ENCODE results near the gene TESK2. TPM values are rescaled to one million over a fixed set of nuclear protein-coding genes. Genes with fewer than 3 reads are reported as not detected.
A peak's percentile ranks its signal among the peaks of the same experiment; 100 is the strongest.

TESK2 gene
- total and polyA plus RNA-seq, 11 donors = 0.50 to 4.7 (median 1.5) TPM

DNA sequence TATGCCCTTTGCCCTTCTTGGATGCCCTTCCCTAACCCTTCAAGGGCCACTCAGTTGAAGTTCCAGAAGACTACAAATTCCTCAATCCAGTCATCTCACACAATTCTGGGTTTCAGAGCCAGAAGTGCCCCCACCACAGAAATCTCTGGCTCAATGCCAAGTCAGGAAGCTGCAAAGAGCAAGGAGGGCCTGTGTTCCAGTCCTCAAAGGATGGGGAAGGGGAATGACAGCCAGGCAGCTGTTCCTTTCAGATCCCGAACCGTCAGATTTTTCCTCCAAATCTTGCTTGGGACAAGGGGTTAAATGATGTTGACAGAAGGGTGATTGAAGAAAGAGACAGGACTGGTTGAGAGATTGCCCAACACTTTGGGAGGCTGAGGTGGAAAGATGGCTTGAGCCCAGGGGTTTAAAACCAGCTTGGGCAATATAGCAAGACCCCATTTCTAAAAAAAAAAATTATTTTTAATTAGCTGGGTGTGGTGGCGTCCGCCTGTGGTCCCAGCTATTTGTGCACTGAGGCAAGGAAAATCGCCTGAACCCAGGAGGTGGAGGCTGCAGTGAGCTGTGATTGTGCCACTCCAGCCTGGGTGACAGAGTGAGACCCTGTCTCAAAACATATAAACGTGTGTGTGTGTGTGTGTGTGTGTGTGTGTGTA, 165.0 kb downstream of the TESK2 start:
- H3K4me1 ChIP-seq = peaks cover 0 to 18% (median 9%) of the 10 kb centered on the region in 12 donors
- ATAC-seq = no peak
- H3K27ac ChIP-seq = no peak overlapping the region
- peaks cover 0 to 6% (median 0%) of the 10 kb centered on the region in 9 donors for H3K27me3 ChIP-seq
- peaks cover 0 to 22% (median 12%) of the 10 kb centered on the region in 9 donors for H3K36me3 ChIP-seq
- H3K4me3 ChIP-seq = peak overlapping the region in 3 of 12 donors; percentile 52 to 57 (median 56)
- TF ChIP-seq, protein P1, sequence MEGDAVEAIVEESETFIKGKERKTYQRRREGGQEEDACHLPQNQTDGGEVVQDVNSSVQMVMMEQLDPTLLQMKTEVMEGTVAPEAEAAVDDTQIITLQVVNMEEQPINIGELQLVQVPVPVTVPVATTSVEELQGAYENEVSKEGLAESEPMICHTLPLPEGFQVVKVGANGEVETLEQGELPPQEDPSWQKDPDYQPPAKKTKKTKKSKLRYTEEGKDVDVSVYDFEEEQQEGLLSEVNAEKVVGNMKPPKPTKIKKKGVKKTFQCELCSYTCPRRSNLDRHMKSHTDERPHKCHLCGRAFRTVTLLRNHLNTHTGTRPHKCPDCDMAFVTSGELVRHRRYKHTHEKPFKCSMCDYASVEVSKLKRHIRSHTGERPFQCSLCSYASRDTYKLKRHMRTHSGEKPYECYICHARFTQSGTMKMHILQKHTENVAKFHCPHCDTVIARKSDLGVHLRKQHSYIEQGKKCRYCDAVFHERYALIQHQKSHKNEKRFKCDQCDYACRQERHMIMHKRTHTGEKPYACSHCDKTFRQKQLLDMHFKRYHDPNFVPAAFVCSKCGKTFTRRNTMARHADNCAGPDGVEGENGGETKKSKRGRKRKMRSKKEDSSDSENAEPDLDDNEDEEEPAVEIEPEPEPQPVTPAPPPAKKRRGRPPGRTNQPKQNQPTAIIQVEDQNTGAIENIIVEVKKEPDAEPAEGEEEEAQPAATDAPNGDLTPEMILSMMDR (IDR thresholded peaks at IDR 0.05) = no peak
- no peak for TF ChIP-seq POLR2A (IDR thresholded peaks at IDR 0.05)
- no peaks in the 10 kb centered on the region for H3K9me3 ChIP-seq
- intact Hi-C loops (cut with DNase I) = no loop called here
- DNase-seq = no peak
- 54 to 62% (median 58%) methylated on average over 6 of the region's 6 CpGs for WGBS, 4 donors

DNA sequence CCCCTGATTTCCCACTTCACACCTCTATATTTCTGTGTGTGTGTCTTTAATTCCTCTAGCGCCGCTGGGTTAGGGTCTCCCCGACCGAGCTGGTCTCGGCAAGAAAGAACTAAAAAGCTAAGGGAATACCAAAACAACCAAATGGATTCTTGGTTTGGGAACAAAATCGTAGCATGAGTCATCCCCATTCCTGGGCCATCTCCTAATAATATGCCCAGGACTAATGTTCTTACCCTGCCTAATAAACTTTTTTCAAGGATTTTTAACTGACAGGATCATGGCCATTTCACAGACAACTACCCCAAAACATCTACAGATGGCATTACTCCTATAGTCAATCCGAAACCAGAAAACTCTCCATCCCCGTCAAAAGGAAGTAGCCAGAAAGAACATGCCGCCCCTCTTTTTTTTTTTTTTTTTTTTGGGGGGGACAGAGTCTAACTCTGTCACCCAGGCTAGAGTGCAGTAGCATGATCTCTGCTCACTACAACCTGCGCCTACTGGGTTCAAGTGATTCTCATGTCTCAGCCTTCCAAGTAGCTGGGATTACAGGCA, 168.4 kb downstream of the TESK2 start:
- WGBS, 4 donors = 83 to 89% (median 88%) methylated on average over 10 of the region's 10 CpGs
- no peaks in the 10 kb centered on the region for H3K9me3 ChIP-seq
- intact Hi-C loops (cut with DNase I) = no loop called here
- no peaks in the 10 kb centered on the region for H3K36me3 ChIP-seq
- TF ChIP-seq, protein P1 (IDR thresholded peaks at IDR 0.05) = no peak
- no peak for TF ChIP-seq POLR2A (IDR thresholded peaks at IDR 0.05)
- H3K4me3 ChIP-seq = no peak overlapping the region
- ATAC-seq (no peak), DNase-seq (no peak)
- no peak overlapping the region for H3K27ac ChIP-seq
- H3K27me3 ChIP-seq = peaks cover 0 to 4% (median 0%) of the 10 kb centered on the region in 9 donors
- peaks cover 0 to 12% (median 9%) of the 10 kb centered on the region in 12 donors for H3K4me1 ChIP-seq

DNA sequence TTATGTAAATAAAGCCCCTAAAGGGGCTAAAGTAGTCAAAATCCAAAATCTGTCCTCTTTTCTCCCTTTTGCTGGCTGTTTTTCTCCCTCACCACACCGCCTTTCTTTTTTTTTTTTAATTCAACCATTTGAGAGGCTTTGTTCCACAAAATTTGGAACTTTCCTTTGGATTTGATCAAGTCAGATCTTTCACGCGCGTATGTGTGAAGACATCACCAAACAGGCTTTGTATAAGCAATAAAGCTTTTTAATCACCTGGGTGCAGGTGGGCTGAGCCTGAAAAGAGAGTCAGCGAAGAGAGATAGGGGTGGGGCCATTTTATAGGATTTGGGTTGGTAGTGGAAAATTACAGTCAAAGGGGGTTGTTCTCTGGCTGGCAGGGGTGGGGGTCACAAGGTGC, 169.5 kb downstream of the TESK2 start:
- no peak overlapping the region for H3K4me3 ChIP-seq
- TF ChIP-seq, protein P1 (IDR thresholded peaks at IDR 0.05) = no peak
- no peak for TF ChIP-seq POLR2A (IDR thresholded peaks at IDR 0.05)
- ATAC-seq = no peak
- peaks cover 0 to under 1% (median 0%) of the 10 kb centered on the region in 12 donors for H3K4me1 ChIP-seq
- H3K27ac ChIP-seq = no peak overlapping the region
- H3K27me3 ChIP-seq = no peaks in the 10 kb centered on the region
- no peaks in the 10 kb centered on the region for H3K9me3 ChIP-seq
- 86 to 89% (median 87%) methylated on average over 5 of the region's 5 CpGs for whole genome bisulfite sequencing, 4 donors
- DNase-seq = no peak
- H3K36me3 ChIP-seq = no peaks in the 10 kb centered on the region
- intact Hi-C loops (cut with DNase I) = no loop called here

DNA sequence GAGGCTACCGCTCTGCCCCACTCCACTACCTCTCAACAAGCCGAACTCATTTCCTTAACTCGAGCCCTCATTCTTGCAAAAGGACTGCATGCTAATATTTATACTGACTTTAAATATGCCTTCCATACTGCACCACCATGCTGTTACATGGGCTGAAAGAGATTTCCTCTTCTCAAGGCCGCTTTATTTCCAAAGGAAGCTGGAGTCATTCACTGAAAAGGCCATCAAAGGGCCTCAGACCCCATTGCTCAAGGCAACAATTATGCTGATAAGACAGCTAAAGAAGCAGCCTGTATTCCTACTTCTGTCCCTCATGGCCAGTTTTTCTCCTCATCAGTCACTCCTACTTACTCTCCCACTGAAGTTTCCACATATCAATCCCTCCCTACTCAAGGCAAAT, 171.2 kb downstream of the TESK2 start:
- WGBS, 4 donors = 78 to 84% (median 81%) methylated on average over 4 of the region's 4 CpGs
- Histone ChIP-seq H3K27me3 (no peaks in the 10 kb centered on the region), H3K9me3 (no peaks in the 10 kb centered on the region), H3K4me3 (no peak overlapping the region), H3K27ac (no peak overlapping the region), H3K4me1 (no peaks in the 10 kb centered on the region), H3K36me3 (no peaks in the 10 kb centered on the region)
- DNase-seq = no peak
- no peak for ATAC-seq
- TF ChIP-seq, protein P1 (IDR thresholded peaks at IDR 0.05) = no peak
- no peak for TF ChIP-seq POLR2A (IDR thresholded peaks at IDR 0.05)
- intact Hi-C loops (cut with DNase I) = no loop called here

Measured in heart left ventricle (tissue), 16 donors.